Chondrocyte (in vitro differentiated cells): Measurements from ENCODE around the gene ACTL9. TPM values are rescaled to one million over a fixed set of nuclear protein-coding genes. Genes with fewer than 3 reads are reported as not detected.

Experiments
- DNase-seq: peaks from one replicate; pipeline ENCODE4 v3.0.0; 2021; ENCODE audit warnings: mixed read lengths, low spot score
- H3K27ac Mint-ChIP-seq: one replicate; pipeline ENCODE4 v1.8.0; 2021; ENCODE audit warnings: mild to moderate bottlenecking, moderate library complexity, mixed read lengths; ENCODE audit not compliant: unreplicated experiment
- H3K27me3 Mint-ChIP-seq: 2 replicates; pipeline ENCODE4 v1.8.0; 2021; ENCODE audit warnings: low read depth, mixed read lengths
- H3K36me3 Mint-ChIP-seq: 2 replicates; pipeline ENCODE4 v1.8.0; 2021; ENCODE audit warnings: low read depth, mixed read lengths
- H3K4me1 Mint-ChIP-seq: 2 replicates; pipeline ENCODE4 v1.8.0; 2021; ENCODE audit warnings: low read depth, mild to moderate bottlenecking, mixed read lengths
- H3K4me3 Mint-ChIP-seq: one replicate; pipeline ENCODE4 v1.8.0; 2021; ENCODE audit warnings: mild to moderate bottlenecking, moderate library complexity, mixed read lengths; ENCODE audit not compliant: unreplicated experiment
- H3K9me3 Mint-ChIP-seq: 2 replicates; pipeline ENCODE4 v1.8.0; 2021; ENCODE audit warnings: low read depth, mixed read lengths
- total RNA-seq: library from RNA; stranded (reverse); gene quantifications from 3 replicates; pipeline ENCODE4 v1.2.1, GENCODE V29; 2021
- TF ChIP-seq, protein P1 (sequence below): fragments of 200-600 bp; sonication (generic); IDR thresholded peaks from 2 replicates; pipeline ENCODE4 v1.5.0; 2021; ENCODE audit warnings: antibody characterized with exemption, mild to moderate bottlenecking, moderate library complexity

Gene ACTL9
- total RNA-seq, 1 donor from 2014 or later, result not detected

DNA sequence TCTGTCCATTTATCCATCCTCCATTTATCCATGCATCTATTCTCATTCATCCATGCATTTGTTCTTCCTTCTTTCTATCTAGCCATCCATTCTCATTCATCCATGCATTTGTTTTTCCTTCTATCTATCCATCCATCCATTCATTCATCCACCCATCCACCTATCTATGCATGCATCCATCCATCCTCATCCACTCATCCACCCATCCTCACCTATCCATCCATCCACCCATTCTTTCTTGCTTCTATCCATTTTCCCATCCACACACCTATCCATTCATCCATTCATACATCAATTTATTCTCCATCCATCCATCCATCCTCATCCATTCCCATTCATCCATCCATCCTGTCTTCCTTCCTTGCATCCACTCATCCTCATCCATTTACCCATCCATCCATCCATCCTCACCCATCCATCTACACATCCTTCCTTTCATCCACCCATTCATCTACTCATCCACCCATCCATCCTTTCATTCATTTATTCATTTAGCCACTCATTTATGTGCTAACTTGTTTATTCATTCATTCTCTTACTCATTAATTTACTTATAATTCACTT, 20.3 kb downstream of the ACTL9 start:
- Mint-ChIP-seq H3K4me1 (no peaks in the 10 kb centered on the region), H3K4me3 (no peak overlapping the region), H3K27ac (no peak overlapping the region), H3K9me3 (peaks cover 20% of the 10 kb centered on the region), H3K27me3 (peaks cover 7% of the 10 kb centered on the region), H3K36me3 (no peaks in the 10 kb centered on the region)
- TF ChIP-seq, protein P1, sequence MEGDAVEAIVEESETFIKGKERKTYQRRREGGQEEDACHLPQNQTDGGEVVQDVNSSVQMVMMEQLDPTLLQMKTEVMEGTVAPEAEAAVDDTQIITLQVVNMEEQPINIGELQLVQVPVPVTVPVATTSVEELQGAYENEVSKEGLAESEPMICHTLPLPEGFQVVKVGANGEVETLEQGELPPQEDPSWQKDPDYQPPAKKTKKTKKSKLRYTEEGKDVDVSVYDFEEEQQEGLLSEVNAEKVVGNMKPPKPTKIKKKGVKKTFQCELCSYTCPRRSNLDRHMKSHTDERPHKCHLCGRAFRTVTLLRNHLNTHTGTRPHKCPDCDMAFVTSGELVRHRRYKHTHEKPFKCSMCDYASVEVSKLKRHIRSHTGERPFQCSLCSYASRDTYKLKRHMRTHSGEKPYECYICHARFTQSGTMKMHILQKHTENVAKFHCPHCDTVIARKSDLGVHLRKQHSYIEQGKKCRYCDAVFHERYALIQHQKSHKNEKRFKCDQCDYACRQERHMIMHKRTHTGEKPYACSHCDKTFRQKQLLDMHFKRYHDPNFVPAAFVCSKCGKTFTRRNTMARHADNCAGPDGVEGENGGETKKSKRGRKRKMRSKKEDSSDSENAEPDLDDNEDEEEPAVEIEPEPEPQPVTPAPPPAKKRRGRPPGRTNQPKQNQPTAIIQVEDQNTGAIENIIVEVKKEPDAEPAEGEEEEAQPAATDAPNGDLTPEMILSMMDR, result no peak
- DNase-seq, result no peak

- Mint-ChIP-seq H3K9me3 (peaks cover 13% of the 10 kb centered on the region), H3K27ac (no peak overlapping the region), H3K27me3 (peaks cover 4% of the 10 kb centered on the region), H3K36me3 (no peaks in the 10 kb centered on the region), H3K4me3 (no peak overlapping the region), H3K4me1 (no peaks in the 10 kb centered on the region)
- no peak for DNase-seq
- TF ChIP-seq, protein P1, result no peak
These were observed 23.5 kb downstream of the ACTL9 start for GRCh38 chr19:8675066-8675465.

- DNase-seq, result no peak
- peaks cover 10% of the 10 kb centered on the region for H3K27me3 Mint-ChIP-seq
- TF ChIP-seq, protein P1, result no peak
- H3K4me3 Mint-ChIP-seq, result no peak overlapping the region
- H3K9me3 Mint-ChIP-seq, result peaks cover 11% of the 10 kb centered on the region
- no peaks in the 10 kb centered on the region for H3K4me1 Mint-ChIP-seq
- H3K27ac Mint-ChIP-seq, result no peak overlapping the region
- H3K36me3 Mint-ChIP-seq, result no peaks in the 10 kb centered on the region
These were observed 25.2 kb downstream of the ACTL9 start for GRCh38 chr19:8673276-8673891.

DNA sequence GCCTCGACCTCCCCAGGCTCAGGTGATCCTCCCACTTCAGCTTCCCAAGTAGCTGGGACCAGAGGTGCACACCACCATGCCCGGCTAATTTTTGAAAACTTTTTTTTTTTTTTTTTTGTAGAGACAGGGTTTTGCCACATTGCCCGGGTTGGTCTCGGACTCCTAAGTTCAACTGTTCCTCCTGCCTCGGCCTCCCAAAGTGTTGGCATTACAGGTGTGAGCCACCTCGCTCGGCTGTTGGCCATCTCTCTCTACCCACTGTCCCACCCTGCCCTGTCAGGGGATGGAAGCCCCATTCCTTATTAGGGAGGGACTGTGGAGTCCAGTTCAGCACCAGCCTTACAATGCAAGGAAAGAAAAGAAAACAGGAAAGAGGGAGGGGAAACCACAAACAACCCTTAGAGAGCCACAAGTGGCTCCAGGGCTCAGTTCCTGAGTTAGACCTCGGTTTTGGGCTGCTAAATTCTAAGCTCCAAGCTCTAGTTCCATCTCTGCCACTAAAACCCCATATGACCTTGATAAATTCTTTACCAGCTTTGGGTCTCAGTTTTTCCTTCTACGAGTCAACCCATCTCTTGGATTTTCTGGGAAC, 31.7 kb downstream of the ACTL9 start:
- TF ChIP-seq, protein P1, result no peak

GRCh38 chr19:8665468-8666213, 33.0 kb downstream of the ACTL9 start:
- Mint-ChIP-seq H3K4me3 (no peak overlapping the region), H3K9me3 (peaks cover 3% of the 10 kb centered on the region), H3K4me1 (no peaks in the 10 kb centered on the region), H3K27me3 (peaks cover 37% of the 10 kb centered on the region), H3K27ac (no peak overlapping the region), H3K36me3 (no peaks in the 10 kb centered on the region)
- DNase-seq, result no peak
- TF ChIP-seq, protein P1, result no peak

More for the DNA sequence above, 31.7 kb downstream of the ACTL9 start:
- peaks cover 27% of the 10 kb centered on the region for H3K27me3 Mint-ChIP-seq
- H3K36me3 Mint-ChIP-seq, result no peaks in the 10 kb centered on the region
- peaks cover 3% of the 10 kb centered on the region for H3K9me3 Mint-ChIP-seq
- H3K4me1 Mint-ChIP-seq, result no peaks in the 10 kb centered on the region
- H3K4me3 Mint-ChIP-seq, result no peak overlapping the region
- DNase-seq, result no peak
- no peak overlapping the region for H3K27ac Mint-ChIP-seq
